Central memory CD4-positive, alpha-beta T cell (primary cell): ENCODE results near the gene SMURF2.
"Not testable (repeated sequence)": the region's sequence is repeated elsewhere in the genome, so short reads cannot be mapped to it uniquely, and the experiment has no call there.

ENCODE experiments used
- DNase-seq: peaks from one replicate; pipeline ENCODE4 v3.0.0; 2022

The SMURF2 gene

DNA sequence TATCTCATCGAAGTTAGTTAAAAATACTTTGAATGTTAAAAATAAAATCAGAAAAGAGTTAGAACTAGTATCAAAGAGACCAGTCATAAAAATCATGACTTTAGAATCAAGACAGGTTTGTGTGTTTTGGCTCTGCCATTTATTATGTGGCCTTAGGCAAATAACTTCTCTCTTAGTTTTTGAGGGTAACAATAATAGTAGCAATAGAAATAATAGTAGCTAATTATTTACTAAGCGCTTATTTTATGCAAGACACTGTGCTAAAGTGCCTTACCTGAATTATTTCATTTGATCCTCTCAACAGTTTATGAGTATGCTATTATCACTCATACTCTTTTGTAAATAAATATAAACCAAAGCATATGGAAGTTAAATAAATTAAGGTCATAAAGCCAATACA lies 77.0 kb downstream of the SMURF2 start:
- no peak for DNase-seq

DNA sequence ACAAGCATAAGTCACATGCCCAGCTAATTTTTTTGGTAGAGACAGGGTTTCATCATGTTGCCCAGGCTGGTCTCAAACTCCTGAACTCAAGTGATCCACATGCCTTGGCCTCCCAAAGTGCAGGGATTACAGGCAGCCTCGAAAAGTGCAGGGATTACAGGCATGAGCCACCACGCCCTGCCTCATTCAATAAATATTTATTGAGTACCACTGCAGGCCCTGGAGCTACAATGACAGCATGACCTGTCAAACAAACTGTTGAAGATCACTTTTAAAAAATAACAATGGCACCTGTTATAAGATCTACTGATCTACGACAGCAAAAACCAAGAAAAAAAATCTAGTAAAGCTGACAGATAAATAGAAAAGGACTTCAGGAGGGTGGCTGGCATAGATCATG lies 79.1 kb downstream of the SMURF2 start:
- no peak for DNase-seq

GRCh38 chr17:64580384-64581315 lies 81.5 kb downstream of the SMURF2 start:
- DNase-seq, result no peak

- no peak for DNase-seq
Observed at GRCh38 chr17:64579917-64580316, 82.2 kb downstream of the SMURF2 start.

DNA sequence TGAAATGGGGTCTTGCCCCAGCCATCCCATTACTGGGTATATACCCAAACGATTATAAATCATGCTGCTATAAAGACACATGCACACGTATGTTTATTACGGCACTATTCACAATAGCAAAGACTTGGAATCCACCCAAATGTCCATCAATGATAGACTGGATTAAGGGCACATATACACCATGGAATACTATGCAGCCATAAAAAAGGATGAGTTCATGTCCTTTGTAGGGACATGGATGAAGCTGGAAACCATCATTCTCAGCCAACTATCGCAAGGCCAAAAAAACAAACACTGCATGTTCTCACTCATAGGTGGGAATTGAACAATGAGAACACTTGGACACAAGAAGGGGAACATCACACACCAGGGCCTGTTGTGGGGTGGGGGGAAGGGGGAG lies 85.1 kb downstream of the SMURF2 start:
- DNase-seq, result not testable (repeated sequence)

- no peak for DNase-seq
Observed at GRCh38 chr17:64575431-64575830, 86.7 kb downstream of the SMURF2 start.

GRCh38 chr17:64574646-64575045 lies 87.5 kb downstream of the SMURF2 start:
- no peak for DNase-seq

GRCh38 chr17:64573214-64573613 lies 88.9 kb downstream of the SMURF2 start:
- DNase-seq, result no peak

DNA sequence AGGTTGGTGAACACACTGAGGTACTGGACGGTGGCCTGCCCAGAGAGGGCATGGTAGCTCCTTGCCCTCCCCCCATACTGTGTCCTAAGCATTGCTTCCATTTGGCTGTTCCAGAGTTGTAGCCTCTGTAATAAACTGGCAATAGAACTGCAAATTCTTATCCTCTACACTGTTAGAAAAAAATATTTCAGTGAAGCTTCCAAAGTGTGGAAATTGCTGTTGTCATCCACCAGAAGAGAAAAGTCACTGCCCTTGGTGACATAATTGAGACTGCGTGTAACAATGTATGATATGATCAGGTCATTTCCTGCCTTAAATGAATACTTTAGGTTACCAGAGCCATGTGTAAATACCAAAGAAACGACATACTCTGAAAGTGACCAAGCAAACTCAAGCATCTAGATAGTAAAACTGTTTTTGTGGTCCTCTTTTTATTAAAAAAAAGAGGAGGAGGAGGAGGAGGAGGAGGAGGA lies 89.4 kb downstream of the SMURF2 start:
- DNase-seq, result no peak

DNA sequence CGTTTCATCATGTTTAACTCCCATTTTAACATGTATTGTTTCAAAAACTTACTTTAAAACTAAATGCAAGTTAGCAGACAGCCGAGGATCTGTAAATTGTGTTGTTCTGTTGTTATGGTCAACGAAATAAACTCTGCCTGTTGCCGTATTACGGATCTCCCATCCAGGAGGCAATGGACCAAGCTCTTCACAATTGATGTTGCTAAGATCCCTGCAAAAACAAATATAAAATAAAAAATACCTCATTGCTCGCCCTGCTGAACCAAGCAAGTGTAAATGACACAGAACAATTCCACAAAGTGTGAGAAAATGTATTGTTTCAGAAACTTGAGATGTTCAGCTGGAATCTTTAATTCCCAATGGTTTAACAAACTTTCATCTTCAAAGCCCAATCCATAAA lies 90.4 kb downstream of the SMURF2 start:
- DNase-seq, result no peak

- DNase-seq, result no peak
Observed at GRCh38 chr17:64565563-64565962, 96.5 kb downstream of the SMURF2 start.

DNA sequence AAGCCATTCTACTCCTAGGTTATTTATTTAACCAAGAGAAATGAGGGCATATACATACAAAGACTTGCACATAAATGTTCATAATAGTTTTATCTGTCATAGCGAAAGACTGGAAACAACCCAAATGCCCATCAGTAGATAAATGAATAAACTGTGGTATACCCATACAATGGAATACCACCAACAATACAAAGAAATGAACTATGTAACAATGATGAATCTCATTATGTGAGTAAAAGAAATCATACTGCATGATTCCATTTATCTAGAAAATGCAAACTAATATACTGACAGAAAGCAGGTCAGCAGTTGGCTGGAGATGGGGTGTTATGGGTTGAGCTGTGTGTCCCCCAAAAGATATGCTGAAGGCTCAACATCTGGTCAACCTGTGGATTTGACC lies 98.0 kb downstream of the SMURF2 start:
- DNase-seq, result no peak

DNA sequence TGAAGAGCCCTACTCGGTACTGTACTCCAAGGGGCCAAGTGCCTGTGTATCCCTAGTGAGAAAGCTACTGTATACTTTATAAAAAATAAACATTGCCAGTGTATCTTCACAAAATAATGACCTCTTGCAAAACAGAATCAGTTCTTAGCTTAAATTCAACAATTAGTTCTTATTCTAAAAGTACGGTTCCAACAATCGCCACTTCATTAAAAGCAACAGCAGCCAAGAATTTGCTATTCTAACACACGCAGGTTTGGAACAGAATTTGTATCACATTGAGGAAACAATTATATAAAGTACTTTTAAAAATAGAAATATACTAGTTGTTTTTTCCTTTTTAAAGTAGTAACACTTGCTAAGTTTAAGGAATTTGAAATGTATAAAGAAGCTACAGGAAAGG lies 106.8 kb downstream of the SMURF2 start:
- no peak for DNase-seq

DNA sequence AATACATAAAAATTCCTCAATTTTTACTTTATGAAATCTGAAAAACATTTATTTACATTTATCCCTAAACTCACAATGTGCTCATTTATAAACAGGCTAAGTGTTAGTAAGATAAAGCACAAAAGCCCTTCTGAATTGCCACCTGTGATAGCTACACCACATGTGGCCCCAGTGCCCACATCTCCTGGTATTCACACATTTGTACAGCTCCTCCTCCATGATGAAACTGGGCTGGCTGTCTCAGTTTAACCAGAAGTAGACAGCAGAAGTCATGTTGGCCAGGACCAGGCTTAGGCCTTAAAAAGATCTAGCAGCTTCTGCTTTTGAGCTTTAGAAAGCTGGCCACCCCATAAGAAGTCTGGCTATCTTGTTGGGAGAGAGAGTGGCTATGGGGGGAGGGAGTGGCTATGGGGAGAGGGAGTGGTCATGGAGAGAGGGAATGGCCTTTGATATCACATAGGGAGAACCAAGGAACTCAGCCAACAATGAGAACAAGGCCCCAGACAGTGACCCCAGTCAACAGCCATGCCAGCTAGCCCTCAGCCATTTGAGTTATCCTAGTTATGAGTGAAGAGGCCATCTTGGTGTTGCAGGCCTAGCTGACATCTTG lies 108.0 kb downstream of the SMURF2 start:
- no peak for DNase-seq

DNA sequence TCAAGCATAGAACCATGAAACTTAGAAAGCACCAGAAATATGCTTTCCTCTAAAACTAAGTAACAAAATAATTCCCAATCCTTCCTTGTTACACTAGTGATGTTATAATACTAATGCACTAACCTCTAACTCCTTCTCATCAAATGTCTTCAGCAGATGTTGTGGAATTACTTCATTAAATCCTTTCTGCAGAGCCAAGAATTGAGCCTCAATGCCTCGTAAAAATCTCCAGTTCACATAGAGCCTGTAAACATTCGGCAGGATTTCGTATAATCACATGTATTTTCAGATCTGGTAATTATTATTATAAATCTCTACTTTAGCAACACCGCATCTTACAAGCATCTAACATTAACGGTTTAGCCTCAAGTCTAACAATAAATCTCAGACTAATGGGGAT lies 110.6 kb downstream of the SMURF2 start:
- no peak for DNase-seq

DNA sequence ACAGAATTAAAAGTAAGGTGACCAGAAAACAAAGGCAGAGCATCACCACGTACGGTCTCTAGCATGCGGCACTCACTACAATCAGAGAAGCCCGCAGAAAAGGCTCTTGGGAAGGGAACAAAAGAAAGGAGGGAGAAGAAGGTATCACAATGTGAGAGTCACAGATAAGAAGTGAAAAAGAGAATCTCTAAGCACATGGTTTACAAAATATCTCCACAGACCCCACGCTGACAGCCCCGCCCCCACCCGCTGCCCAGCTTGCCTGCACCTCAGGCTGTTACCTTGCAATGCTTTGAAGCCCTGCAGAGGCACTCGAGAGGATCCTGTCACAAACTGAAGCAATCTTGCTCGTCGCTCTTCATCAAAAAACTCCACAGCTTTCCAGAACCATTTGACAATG lies 114.8 kb downstream of the SMURF2 start:
- no peak for DNase-seq

- DNase-seq, result no peak
Observed at GRCh38 chr17:64546716-64547115, 115.4 kb downstream of the SMURF2 start.

GRCh38 chr17:64544742-64545141 lies 117.4 kb downstream of the SMURF2 start:
- DNase-seq, result no peak

- no peak for DNase-seq
Observed at GRCh38 chr17:64540118-64540776, 121.9 kb downstream of the SMURF2 start.

- DNase-seq, result no peak
Observed at GRCh38 chr17:64538508-64539130, 123.5 kb downstream of the SMURF2 start.

DNA sequence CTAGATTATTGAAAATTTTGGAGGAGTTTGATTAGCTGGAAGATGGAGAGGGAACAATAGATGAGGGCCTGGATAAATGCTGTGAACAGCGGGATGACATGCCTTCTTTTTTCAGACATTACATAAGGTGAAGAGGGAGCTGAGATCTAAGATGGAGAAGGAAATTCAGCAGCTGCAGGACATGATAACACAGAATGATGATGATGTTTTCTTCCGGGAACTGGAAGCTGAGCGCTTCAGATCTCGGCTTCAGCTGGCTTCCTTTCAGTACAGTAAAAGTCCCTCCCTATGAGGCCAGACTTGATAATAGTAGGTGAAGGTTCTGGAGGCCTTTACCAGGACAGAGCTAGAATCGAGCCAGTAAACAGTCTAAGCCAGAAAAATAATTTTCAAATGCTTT lies 124.6 kb downstream of the SMURF2 start:
- DNase-seq, result no peak

GRCh38 chr17:64536913-64537312 lies 125.2 kb downstream of the SMURF2 start:
- no peak for DNase-seq

GRCh38 chr17:64535357-64535756 lies 126.8 kb downstream of the SMURF2 start:
- DNase-seq, result no peak
